ELF-1 (cell line): ENCODE data around the gene SNRPD3.
"Not testable (repeated sequence)": the region's sequence is repeated elsewhere in the genome, so short reads cannot be mapped to it uniquely, and the experiment has no call there.

ENCODE experiments used
- DNase-seq: peaks from one replicate; pipeline ENCODE4 v3.0.0-alpha.2; 2016; ENCODE audit warnings: low read depth, low spot score

Gene SNRPD3

DNA sequence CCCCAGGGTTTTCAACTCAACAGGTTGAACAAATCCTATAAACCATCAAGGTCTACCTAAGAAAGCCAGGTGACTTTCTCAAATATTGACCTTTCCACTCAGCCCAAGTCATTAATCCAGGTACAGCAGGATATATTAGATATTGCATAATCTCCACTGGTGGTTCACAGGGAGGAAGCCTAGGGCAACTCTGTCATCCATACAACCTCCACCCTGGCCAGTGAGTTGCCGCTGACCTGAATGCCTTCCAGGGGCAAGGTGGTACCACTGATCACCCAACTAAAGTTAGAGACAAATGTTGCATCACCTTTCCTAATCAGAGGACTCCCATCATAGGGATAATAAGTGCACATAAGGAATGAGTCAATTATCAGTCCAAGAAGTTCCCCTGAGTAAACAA is 23.7 kb upstream of the SNRPD3 start:
- no peak for DNase-seq

DNA sequence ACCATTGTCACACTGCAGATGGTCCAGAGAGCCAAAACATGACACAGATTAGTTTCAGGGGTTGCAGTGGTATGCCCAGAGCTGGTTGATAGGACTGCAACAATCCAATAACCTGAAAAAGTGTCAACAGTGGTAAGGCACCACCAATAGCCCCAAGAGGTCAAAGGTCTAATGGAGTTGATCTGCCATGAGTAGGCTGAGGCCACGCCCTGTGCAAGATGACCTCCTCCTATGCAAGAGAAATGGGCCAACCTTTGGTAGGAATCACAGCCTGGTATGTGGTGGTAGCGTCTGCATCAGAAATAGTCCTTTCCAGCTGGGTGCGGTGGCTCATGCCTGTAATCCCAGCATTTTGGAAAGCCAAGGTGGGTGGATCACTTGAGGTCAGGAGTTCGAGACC is 20.5 kb upstream of the SNRPD3 start:
- no peak for DNase-seq

GRCh38 chr22:24536089-24536488 is 19.7 kb upstream of the SNRPD3 start:
- DNase-seq, result no peak

GRCh38 chr22:24540470-24540869 is 15.3 kb upstream of the SNRPD3 start:
- no peak for DNase-seq

DNA sequence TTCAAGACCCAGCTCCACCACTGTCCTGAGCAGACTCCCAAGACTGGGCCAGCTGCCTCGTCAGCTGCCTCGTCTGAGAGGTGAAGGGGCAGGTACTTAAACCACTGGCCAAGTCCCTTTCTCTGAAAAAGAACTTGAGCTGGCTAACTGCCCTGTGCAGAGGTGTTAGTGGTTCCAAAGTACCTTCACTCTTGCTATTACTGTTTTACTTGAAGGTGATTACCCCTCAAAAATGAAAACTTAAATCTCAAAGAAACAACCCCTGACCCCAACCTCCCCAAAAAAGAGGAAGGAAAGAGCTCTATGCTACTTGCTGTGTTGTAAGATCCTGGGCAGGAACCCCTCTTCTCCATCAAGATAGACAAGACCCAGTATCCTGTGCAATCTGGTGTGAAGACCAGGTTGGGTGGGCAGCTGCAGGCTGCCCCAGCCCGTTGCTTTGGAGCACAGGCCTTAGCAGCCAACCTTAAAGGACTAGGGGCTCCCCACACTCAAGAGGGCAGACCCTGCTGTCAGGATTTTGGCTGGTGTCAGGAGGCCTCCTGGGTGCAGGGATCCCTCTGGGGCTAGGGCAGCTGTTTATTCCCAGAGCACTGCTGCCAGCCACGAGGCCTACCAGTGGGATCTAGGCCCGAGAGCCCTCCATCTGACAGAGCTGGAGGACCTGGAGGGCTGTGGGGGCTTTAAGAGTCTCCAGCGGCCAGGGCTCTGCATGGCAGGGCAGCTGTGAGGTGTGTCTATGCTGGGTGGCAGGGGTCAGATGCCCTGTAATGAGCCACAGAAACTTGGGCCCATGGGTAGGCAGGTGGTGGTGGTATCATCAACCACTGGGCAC is 13.9 kb upstream of the SNRPD3 start:
- DNase-seq, result no peak

DNA sequence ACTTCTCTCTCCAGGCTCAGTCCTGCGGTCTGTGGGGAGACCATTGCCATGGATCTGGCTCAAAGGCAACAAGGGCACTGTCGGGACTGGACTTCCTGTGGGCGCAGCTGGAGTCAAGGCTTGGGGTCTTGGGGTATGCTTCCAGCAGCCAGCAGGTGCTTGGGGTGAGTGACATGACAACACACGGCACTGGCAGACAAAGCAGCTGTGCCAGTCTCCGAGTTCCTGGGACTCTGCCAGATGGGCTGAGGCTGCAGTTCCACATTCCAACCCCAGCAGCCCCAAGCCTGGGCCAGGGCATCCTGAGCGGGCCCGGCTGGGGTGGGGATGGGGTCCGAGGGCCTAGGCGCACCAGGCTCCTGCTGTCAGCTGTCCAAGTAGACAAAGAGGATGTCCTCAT is 13.2 kb upstream of the SNRPD3 start:
- no peak for DNase-seq

DNA sequence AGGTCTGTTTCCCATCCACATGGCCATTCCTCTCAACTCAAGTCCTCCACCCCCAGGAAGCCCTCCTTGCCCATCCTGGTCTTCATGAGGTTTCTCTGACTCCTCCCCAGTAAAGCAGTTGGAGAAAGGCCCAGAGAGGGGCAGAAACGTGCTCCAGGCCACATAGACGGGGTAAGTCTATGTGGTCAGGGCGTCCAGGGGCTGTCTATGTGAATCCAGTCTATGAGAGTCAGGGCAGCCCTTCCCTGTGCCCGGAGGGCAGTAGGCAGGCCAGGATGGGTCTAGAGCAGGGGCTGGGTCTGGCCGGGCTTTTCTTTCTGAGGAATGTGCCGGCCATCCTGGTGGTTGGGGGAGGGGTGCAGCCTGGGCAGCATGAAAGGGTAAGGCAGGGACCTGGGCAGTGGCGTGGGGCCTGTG is 12.6 kb upstream of the SNRPD3 start:
- no peak for DNase-seq

DNA sequence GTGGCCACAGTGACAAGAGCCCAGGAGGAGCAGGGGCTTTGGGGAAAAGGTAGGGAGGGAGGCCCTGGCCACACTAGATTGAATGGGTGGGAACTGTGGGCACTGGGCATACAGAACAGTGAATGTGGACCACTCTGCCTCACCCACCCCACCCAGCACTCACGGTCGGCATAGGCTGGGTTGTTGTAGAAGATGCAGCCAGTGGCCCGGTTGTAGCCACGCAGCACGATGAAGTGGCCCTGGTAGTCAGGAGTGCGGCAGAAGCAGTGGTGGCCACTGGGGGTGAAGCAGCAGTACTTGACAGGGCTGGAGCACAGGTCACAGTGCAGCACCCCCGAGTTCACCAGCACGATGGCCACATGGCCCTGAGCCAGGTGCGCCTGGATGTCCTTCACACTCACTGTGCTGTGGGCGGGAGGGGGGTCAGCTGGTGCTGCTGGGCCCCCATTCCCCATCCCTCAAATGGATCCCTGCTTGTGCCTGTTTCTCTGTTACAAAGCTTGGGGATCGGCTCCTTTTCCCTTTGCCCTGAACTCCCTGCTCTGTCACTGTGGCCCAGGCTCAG is 12.0 kb upstream of the SNRPD3 start:
- no peak for DNase-seq

GRCh38 chr22:24548812-24549211 is 7.0 kb upstream of the SNRPD3 start:
- no peak for DNase-seq

- DNase-seq, result no peak
Observed at GRCh38 chr22:24550028-24550901, 5.5 kb upstream of the SNRPD3 start.

DNA sequence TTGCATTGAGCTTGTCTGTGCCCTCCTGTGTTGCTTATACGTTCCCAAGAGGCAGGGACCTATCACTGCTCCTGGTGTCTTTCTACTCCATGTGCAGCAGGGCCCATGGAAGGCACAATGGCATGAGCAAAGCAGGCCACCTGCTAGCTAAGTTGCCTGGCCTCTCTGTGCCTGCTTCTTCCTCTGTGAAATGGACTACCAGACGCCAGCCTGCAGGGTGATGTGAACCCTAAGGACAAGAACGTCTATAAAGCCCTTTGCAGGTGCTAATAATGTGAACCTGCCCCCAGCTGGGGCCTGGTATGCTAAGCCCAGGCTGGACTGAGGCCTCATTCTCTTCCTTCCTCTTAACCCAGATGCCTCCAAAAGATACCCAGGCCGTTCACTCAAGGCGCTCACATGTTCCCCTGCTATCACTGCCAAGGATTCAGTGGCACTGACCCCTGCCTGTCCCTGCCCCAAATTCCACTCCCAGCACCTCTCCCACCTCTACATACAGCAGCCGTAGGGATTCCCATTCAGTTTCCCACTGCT is 4.8 kb upstream of the SNRPD3 start:
- no peak for DNase-seq

DNA sequence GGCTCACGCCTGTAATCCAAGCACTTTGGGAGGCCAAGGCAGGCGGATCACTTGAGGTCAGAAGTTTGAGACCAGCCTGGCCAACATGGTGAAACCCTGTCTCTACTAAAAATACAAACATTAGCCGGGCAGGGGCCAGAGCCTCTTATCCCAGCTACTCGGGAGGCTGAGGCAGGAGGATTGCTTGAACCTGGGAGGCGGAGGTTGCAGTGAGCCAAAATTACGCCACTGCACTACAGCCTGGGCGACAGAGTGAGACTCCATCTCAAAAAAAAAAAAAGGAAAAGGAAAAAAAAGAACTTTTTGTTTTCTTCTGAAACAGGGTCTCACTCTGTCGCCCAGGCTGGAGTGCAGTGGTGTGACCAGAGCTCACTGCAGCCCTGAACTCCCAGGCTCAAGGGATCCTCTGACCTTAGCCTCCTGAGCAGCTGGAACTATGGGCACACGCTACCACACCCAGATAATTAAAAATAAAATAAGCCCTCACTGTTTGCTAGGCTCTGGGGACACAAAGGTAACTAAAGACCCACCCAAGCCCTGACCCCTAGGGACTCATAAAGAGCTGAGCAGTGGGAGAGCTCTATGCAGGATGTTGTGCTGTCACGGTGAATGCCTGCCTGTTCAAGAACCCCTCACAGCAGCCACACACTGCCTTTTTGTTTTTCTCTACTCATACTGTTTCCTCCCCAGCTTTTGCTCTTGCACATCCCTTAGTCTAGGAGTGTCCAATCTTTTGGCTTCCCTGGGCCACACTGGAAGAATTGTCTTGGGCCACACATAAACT is 3.1 kb upstream of the SNRPD3 start:
- not testable (repeated sequence) for DNase-seq

GRCh38 chr22:24553597-24554312 is 2.0 kb upstream of the SNRPD3 start:
- no peak for DNase-seq

DNA sequence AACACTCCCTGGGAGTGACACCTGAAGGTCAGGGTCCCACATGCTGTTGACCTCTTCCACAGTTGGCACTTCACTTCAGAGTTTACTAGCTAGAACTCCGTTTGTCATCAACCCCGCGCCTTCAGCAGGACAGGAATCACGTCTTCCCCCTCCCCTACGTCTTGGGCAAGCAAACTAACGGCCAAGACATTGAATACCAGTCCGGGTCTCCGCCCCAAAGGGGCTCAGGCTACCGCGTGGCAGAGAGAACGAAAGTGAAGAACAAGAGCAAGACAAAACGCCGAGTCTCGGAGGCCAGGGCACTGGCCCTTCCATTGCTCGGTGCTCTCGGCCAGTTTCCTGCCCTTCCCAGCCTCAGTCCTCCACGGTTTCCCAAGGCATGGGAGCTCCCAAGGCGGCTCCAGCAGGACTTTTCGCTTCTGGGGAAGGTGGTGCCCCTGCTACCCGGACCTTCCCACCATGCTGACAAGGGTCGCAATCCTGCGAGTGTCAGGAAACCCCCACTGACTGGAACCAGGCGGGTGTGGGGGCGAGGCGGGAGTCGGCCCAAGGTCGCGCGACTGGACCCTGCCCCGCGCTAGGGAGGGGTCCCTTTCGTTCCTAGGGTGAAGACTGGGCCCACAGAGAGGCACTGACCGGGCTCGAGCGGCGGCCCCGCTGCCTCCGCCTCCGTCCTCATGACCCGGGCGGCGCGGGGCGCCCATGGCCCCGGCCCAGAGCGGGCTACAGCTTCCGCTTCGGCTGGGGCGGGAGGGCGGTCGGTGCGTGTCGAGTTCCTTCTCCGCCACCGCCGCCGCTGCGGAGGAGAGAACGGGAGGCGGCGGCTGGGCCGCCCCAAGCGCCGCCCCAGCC is 1.3 kb upstream of the SNRPD3 start, which contains the start of gene GUCD1:
GUCD1 (minus strand) TSS at position 826 of the 852 bp plus-strand sequence; CDS start at position 679, 147 bp downstream.
- no peak for DNase-seq

DNA sequence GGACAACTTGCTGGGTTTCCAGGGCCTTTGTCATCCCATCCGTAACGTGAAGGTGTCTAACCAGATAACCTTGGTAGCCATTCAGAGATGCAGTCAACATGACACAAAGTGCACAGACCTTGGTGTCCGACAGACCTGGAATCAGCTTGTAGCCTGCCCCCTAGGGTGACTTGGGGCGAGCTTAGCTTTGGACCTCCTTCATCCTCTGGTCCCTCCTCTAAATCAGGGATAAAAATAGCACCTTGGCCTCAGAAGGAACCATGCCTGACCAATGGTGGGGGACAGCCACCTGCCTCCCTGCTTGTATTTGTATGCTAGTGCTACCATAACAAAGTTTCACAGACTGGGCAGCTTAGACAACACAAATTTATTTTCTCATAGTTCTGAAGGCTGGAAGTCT is 3.7 kb downstream of the SNRPD3 start:
- no peak for DNase-seq

- no peak for DNase-seq
Observed at GRCh38 chr22:24563246-24563645, 7.4 kb downstream of the SNRPD3 start.

- no peak for DNase-seq
Observed at GRCh38 chr22:24564376-24565058, 8.7 kb downstream of the SNRPD3 start.

DNA sequence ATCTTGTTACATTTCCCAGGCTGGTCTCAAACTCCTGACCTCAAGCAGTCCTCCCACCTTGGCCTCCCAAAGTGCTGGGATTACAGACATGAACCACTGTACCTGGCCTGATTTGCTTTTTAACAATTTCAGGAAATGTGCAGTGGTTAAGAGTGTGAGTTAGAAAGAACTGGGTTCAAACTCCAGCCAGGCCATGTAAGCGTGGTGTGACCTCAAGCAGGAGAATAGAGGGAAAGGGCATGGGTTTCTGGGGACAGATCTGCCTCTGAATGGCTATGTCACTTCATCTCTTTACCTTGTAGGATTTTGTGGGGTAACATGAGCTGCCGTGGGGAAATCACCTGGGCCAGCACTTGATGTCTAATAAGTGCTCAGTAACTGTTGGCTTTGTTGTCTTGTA is 9.3 kb downstream of the SNRPD3 start:
- no peak for DNase-seq

DNA sequence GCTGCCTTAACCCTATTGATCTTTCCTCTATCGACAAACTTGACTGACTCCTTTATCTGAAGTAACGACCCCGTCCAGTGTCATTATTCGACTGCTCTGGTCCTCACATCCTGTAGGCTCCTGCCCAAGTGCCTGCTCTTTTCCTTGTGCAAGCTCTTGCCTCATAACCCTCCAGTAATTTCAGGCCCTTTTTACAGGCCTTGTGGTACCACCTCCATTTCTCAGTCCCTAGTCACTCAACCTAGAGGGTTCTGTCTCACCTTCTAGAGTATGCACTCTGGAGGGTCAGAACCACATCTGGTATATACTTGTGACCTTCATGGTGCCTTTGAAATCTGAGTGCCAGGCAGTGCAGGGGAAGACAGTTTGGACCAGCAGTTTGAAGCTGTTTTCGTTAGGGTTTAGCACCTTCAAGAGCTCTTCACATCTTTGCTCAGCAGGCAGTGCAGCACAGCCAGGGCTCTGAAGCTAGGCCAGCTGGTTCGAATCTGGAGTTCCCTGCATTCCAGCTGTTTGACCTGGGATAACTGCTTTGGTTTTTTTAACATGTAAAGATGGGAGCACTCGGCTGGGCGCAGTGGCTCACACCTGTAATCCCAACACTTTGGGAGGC is 11.2 kb downstream of the SNRPD3 start:
- no peak for DNase-seq
